IMR-90 (cell line): ENCODE measurements around the gene RNF186. TPM values are rescaled to one million over a fixed set of nuclear protein-coding genes. Genes with fewer than 3 reads are reported as not detected.

Source experiments
- ATAC-seq: fragments of 200-7000 bp; cut with Tn5 transposase; 2 replicates; pipeline ENCODE4 v1.9.1; 2020; ENCODE audit warnings: low read depth, mild to moderate bottlenecking, moderate library complexity
- BruUV-seq: library from RNA; stranded (reverse); fragments of 400-500 nt; replicated peaks from 2 replicates; lab custom pipeline; 2021; lab: Mats Ljungman, UMichigan
- CTCF ChIA-PET: fragments of 300-600 bp; formaldehyde crosslinking; extraction: SDS; loops from one replicate; lab custom pipeline; 2021; ENCODE audit warnings: antibody characterized with exemption; lab: Yijun Ruan, JAX
- POLR2A ChIA-PET: fragments of 300-600 bp; sonication (Branson Sonifier 250); formaldehyde crosslinking; loops from one replicate; lab custom pipeline; 2022; ENCODE audit warnings: antibody characterized with exemption; ENCODE audit not compliant: unreplicated experiment; lab: Charles Lee
- DNase-seq: peaks from one replicate; pipeline ENCODE4 v3.0.0; 2013
- H2AFZ ChIP-seq: replicated peaks from 2 replicates; pipeline ENCODE3; 2013; ENCODE audit warnings: low read length, mild to moderate bottlenecking; ENCODE audit not compliant: poor library complexity
- H2AK5ac ChIP-seq: 2 replicates; pipeline ENCODE4 v1.6.1; 2013; ENCODE audit warnings: low read depth, low read length, inconsistent platforms
- H2AK9ac ChIP-seq: replicated peaks from 2 replicates; pipeline ENCODE3; 2013; ENCODE audit warnings: mild to moderate bottlenecking, low read depth, low read length, moderate library complexity; ENCODE audit not compliant: poor library complexity
- H2BK120ac ChIP-seq: 2 replicates; pipeline ENCODE4 v1.6.1; 2013; ENCODE audit warnings: low read depth, low read length, inconsistent platforms
- H2BK15ac ChIP-seq: 3 replicates; pipeline ENCODE4 v1.6.1; 2013; ENCODE audit warnings: low read depth, low read length, inconsistent platforms
- H2BK20ac ChIP-seq: 2 replicates; pipeline ENCODE4 v1.6.1; 2013; ENCODE audit warnings: low read depth, mild to moderate bottlenecking, inconsistent platforms, low read length, moderate library complexity
- H2BK5ac ChIP-seq: 2 replicates; pipeline ENCODE4 v1.6.1; 2013; ENCODE audit warnings: mild to moderate bottlenecking, low read depth, low read length, inconsistent platforms; ENCODE audit not compliant: poor library complexity, severe bottlenecking
- H3K14ac ChIP-seq: replicated peaks from 2 replicates; pipeline ENCODE4 v1.6.1; 2013; ENCODE audit warnings: low read depth, low read length, inconsistent platforms
- H3K18ac ChIP-seq: 2 replicates; pipeline ENCODE4 v1.6.1; 2013; ENCODE audit warnings: low read depth, low read length, control low read depth
- H3K23ac ChIP-seq: 2 replicates; pipeline ENCODE4 v1.6.1; 2013; ENCODE audit warnings: low read depth, low read length, inconsistent platforms
- H3K27ac ChIP-seq: 2 replicates; pipeline ENCODE4 v1.5.1; 2013; ENCODE audit warnings: mild to moderate bottlenecking, control low read depth, low read length; ENCODE audit not compliant: insufficient read depth
- H3K27me3 ChIP-seq: 2 replicates; pipeline ENCODE4 v1.6.1; 2013; ENCODE audit warnings: low read length; ENCODE audit not compliant: control insufficient read depth, insufficient read depth
- H3K36me3 ChIP-seq: 2 replicates; pipeline ENCODE4 v1.6.1; 2013; ENCODE audit warnings: low read length, mixed read lengths; ENCODE audit not compliant: control insufficient read depth, insufficient read depth
- H3K4ac ChIP-seq: 2 replicates; pipeline ENCODE4 v1.6.1; 2013; ENCODE audit warnings: low read depth, low read length, inconsistent platforms
- H3K4me1 ChIP-seq: 2 replicates; pipeline ENCODE4 v1.6.1; 2013; ENCODE audit warnings: low read length, mixed read lengths; ENCODE audit not compliant: control insufficient read depth, insufficient read depth
- H3K4me2 ChIP-seq: 2 replicates; pipeline ENCODE4 v1.6.1; 2013; ENCODE audit warnings: low read depth, mild to moderate bottlenecking, control low read depth, low read length, moderate library complexity
- H3K4me3 ChIP-seq: 2 replicates; pipeline ENCODE4 v1.5.1; 2013; ENCODE audit warnings: low read depth, mild to moderate bottlenecking, control low read depth, low read length, moderate library complexity; ENCODE audit not compliant: insufficient read depth
- H3K56ac ChIP-seq: 2 replicates; pipeline ENCODE4 v1.6.1; 2013; ENCODE audit warnings: low read length, inconsistent platforms; ENCODE audit not compliant: insufficient read depth; ENCODE audit errors: extremely low read depth
- H3K79me1 ChIP-seq, 2 experiments: 2 replicates each; pipeline ENCODE4 v1.6.1; 2013; ENCODE audit warnings: low read length in 2 of 2, inconsistent platforms in 1 of 2, low read depth in 1 of 2
- H3K9ac ChIP-seq: 2 replicates; pipeline ENCODE4 v1.6.1; 2013; ENCODE audit warnings: low read depth, low read length, control low read depth
- H3K9me1 ChIP-seq: 2 replicates; pipeline ENCODE4 v1.6.1; 2013; ENCODE audit warnings: low read length, inconsistent platforms; ENCODE audit not compliant: insufficient read depth
- H3K9me3 ChIP-seq: 2 replicates; pipeline ENCODE4 v1.6.1; 2013; ENCODE audit warnings: low read length; ENCODE audit not compliant: control insufficient read depth, insufficient read depth
- H4K20me1 ChIP-seq: 2 replicates; pipeline ENCODE4 v1.6.1; 2013; ENCODE audit warnings: low read length, inconsistent platforms; ENCODE audit not compliant: insufficient read depth
- H4K5ac ChIP-seq: 2 replicates; pipeline ENCODE4 v1.6.1; 2013; ENCODE audit warnings: mild to moderate bottlenecking, low read depth, low read length, control low read depth
- H4K8ac ChIP-seq, 2 experiments: 2 replicates each; pipeline ENCODE4 v1.6.1; 2013; ENCODE audit warnings: low read depth in 2 of 2, low read length in 2 of 2, control low read depth in 1 of 2, inconsistent platforms in 1 of 2
- H4K91ac ChIP-seq: 2 replicates; pipeline ENCODE4 v1.6.1; 2013; ENCODE audit warnings: low read depth, low read length, inconsistent platforms; ENCODE audit not compliant: insufficient read depth
- BHLHE40 ChIP-seq: fragments of 150-350 bp; IDR thresholded peaks from 2 replicates; pipeline ENCODE4 v1.6.1; 2016; ENCODE audit warnings: mild to moderate bottlenecking, low read depth, low read length
- CEBPB ChIP-seq: IDR thresholded peaks from 2 replicates; pipeline ENCODE4 v1.6.1; 2012; ENCODE audit warnings: low read depth, low read length, improper control_type of control experiment
- CHD1 ChIP-seq: IDR thresholded peaks from 2 replicates; pipeline ENCODE4 v1.6.1; 2012; ENCODE audit warnings: low read depth, low read length, improper control_type of control experiment
- CTCF ChIP-seq: conservative IDR thresholded peaks from 2 replicates; pipeline ENCODE4 v1.5.1; 2012; ENCODE audit warnings: mild to moderate bottlenecking, low read depth, low read length, improper control_type of control experiment
- FOS ChIP-seq: fragments of 150-350 bp; IDR thresholded peaks from 2 replicates; pipeline ENCODE4 v1.6.1; 2016; ENCODE audit warnings: low read depth, low read length
- MAFK ChIP-seq: IDR thresholded peaks from 2 replicates; pipeline ENCODE4 v1.6.1; 2012; ENCODE audit warnings: low read depth, low read length, improper control_type of control experiment
- MAZ ChIP-seq: IDR thresholded peaks from 2 replicates; pipeline ENCODE4 v1.6.1; 2012; ENCODE audit warnings: low read depth, mild to moderate bottlenecking, low read length, improper control_type of control experiment, moderate library complexity, borderline replicate concordance
- MXI1 ChIP-seq: IDR thresholded peaks from 2 replicates; pipeline ENCODE4 v1.6.1; 2012; ENCODE audit warnings: low read depth, mild to moderate bottlenecking, low read length, moderate library complexity, borderline replicate concordance
- POLR2A ChIP-seq: IDR thresholded peaks from 2 replicates; pipeline ENCODE4 v1.6.1; 2012; ENCODE audit warnings: mild to moderate bottlenecking, low read depth, low read length
- RCOR1 ChIP-seq: IDR thresholded peaks from 2 replicates; pipeline ENCODE4 v1.6.1; 2012; ENCODE audit warnings: mild to moderate bottlenecking, low read length, improper control_type of control experiment; ENCODE audit not compliant: insufficient replicate concordance
- RFX5 ChIP-seq: IDR thresholded peaks from 2 replicates; pipeline ENCODE4 v1.8.0; 2012; ENCODE audit warnings: low read depth, mild to moderate bottlenecking, low read length, moderate library complexity
- USF2 ChIP-seq: fragments of 150-350 bp; IDR thresholded peaks from 2 replicates; pipeline ENCODE4 v1.6.1; 2017; ENCODE audit warnings: mild to moderate bottlenecking, antibody characterized with exemption, low read length, low read depth
- WGBS, 2 experiments: methylation state at CpG; one replicate each; pipeline versions ENCODE4 v1.1.5 to v1.1.7; 2013; ENCODE audit warnings: missing lambda C conversion rate in 2 of 2; ENCODE audit not compliant: insufficient read length in 1 of 2; ENCODE audit errors: extremely low coverage in 2 of 2; 5-methylcytosine and 5-hydroxymethylcytosine counted together
- dilution Hi-C: fragments of 300-500 bp; cut with HindIII; formaldehyde crosslinking; loops from one replicate; pipeline ENCODE4 v1.14.3; 2018; ENCODE audit warnings: low sequenced_read_pairs; ENCODE audit not compliant: unreplicated experiment
- in situ Hi-C: fragments of 300-500 bp; cut with MboI; formaldehyde crosslinking; loops from 3 replicates; pipeline ENCODE4 v1.14.3; 2019; ENCODE audit warnings: low sequenced_read_pairs, inconsistent platforms, mixed read lengths
- intact Hi-C: fragments of 100-400 bp; cut with micrococcal nuclease; formaldehyde crosslinking; loops from 2 replicates; pipeline ENCODE4 v1.10.0; 2022
- polyA plus RNA-seq, 3 experiments: library from polyadenylated mRNA; depleted of rRNA; stranded (reverse); fragments of >200 nt; gene quantifications; 2 replicates each; pipeline ENCODE4 v1.2.3, GENCODE V29; 2012; ENCODE audit warnings: low replicate concordance in 1 of 3
- total RNA-seq: library from RNA; depleted of rRNA; stranded (reverse); fragments of >200 nt; gene quantifications from 2 replicates; pipeline ENCODE4 v1.2.3, GENCODE V29; 2012

The RNF186 gene
- total and polyA plus RNA-seq, 2 of the 4 experiments (the other 2 are of a cell fraction) = not detected

- POLR2A ChIA-PET = no interaction called here
- no peak overlapping the region for H3K27ac ChIP-seq
- no peaks in the 10 kb centered on the region for H3K9me1 ChIP-seq
- H4K20me1 ChIP-seq = no peaks in the 10 kb centered on the region
- BruUV-seq = no TSS peak
- no peaks in the 10 kb centered on the region for H3K9me3 ChIP-seq
- H3K4ac ChIP-seq = no peak overlapping the region
- DNase-seq (no peak), ATAC-seq (no peak)
- 0 out of 4 replicates have a peak overlapping the region, but pooled peaks of 1 of the 2 experiments have one; percentile 21 for H4K8ac ChIP-seq
- no peak overlapping the region for H3K56ac ChIP-seq
- dilution Hi-C loops (no loop called here), intact Hi-C loops (no loop called here), in situ Hi-C loops (no loop called here)
- no peak overlapping the region for H3K4me2 ChIP-seq
- H3K27me3 ChIP-seq = no peaks in the 10 kb centered on the region
- H3K4me3 ChIP-seq = no peak overlapping the region
- H3K14ac ChIP-seq = no peak overlapping the region
- no peaks in the 10 kb centered on the region for H3K4me1 ChIP-seq
- H2BK20ac ChIP-seq = no peak overlapping the region
- no peak overlapping the region for H2BK15ac ChIP-seq
- no peak overlapping the region for H3K23ac ChIP-seq
- H3K9ac ChIP-seq = no peak overlapping the region
- H4K91ac ChIP-seq = no peak overlapping the region
- no peak for TF ChIP-seq POLR2A
- no peak for TF ChIP-seq CEBPB
- no peak for TF ChIP-seq CTCF
- TF ChIP-seq FOS = no peak
- no peak for TF ChIP-seq MAFK
- no peak for TF ChIP-seq USF2
- no peak for TF ChIP-seq RCOR1
- TF ChIP-seq MAZ = no peak
- TF ChIP-seq CHD1 = no peak
- no peak for TF ChIP-seq BHLHE40
- TF ChIP-seq RFX5 = no peak
- no peak for TF ChIP-seq MXI1
- H4K5ac ChIP-seq = no peak overlapping the region
- no CpG with 5 or more reads among the region's 6 CpGs for WGBS, 2 experiments
- H2BK5ac ChIP-seq = no peak overlapping the region
- H3K79me1 ChIP-seq = no peaks in the 10 kb centered on the region
- H2AK9ac ChIP-seq = no peak overlapping the region
- H3K36me3 ChIP-seq = peaks cover 23% of the 10 kb centered on the region
- CTCF ChIA-PET = no interaction called here
- no peak overlapping the region for H3K18ac ChIP-seq
- H2AFZ ChIP-seq = peak overlapping the region; percentile 39
- no peak overlapping the region for H2BK120ac ChIP-seq
- H2AK5ac ChIP-seq = no peak overlapping the region
Measured at GRCh38 chr1:19775317-19775716, 39.8 kb downstream of the RNF186 start.
